IgD-negative memory B cell (primary cell): ENCODE results near the gene LSP1. TPM values are rescaled to one million over a fixed set of nuclear protein-coding genes. Genes with fewer than 3 reads are reported as not detected.
A peak's percentile ranks its signal among the peaks of the same experiment; 100 is the strongest.

Source experiments
- H3K27ac Mint-ChIP-seq, 3 donors: one replicate each; pipeline ENCODE4 v1.8.0; 2020 to 2022; ENCODE audit warnings: mild to moderate bottlenecking in 3 of 3, mixed read lengths in 3 of 3, moderate library complexity in 1 of 3
- H3K27me3 Mint-ChIP-seq: one replicate; pipeline ENCODE4 v1.8.0; 2021; ENCODE audit warnings: mixed read lengths
- H3K36me3 Mint-ChIP-seq: one replicate; pipeline ENCODE4 v1.8.0; 2020; ENCODE audit warnings: mild to moderate bottlenecking, mixed read lengths
- H3K4me1 Mint-ChIP-seq, 3 donors: one replicate each; pipeline ENCODE4 v1.8.0; 2020 to 2022; ENCODE audit warnings: mixed read lengths in 3 of 3, mild to moderate bottlenecking in 1 of 3
- H3K4me3 Mint-ChIP-seq, 4 donors: one replicate each; pipeline ENCODE4 v1.8.0; 2020 to 2022; ENCODE audit warnings: mild to moderate bottlenecking in 4 of 4, mixed read lengths in 4 of 4, moderate library complexity in 3 of 4
- H3K9me3 Mint-ChIP-seq, 3 donors: one replicate each; pipeline ENCODE4 v1.8.0; 2020 to 2021; ENCODE audit warnings: mixed read lengths in 3 of 3, mild to moderate bottlenecking in 1 of 3
- polyA plus RNA-seq: library from polyadenylated mRNA; unstranded; fragments of 300-500 nt; fragmentation: Illumina TruSeq; gene quantifications from one replicate; pipeline ENCODE4 v1.2.3, GENCODE V29; 2021

The LSP1 gene
- polyA plus RNA-seq, 1 donor from 2014 or later: 841 TPM

DNA sequence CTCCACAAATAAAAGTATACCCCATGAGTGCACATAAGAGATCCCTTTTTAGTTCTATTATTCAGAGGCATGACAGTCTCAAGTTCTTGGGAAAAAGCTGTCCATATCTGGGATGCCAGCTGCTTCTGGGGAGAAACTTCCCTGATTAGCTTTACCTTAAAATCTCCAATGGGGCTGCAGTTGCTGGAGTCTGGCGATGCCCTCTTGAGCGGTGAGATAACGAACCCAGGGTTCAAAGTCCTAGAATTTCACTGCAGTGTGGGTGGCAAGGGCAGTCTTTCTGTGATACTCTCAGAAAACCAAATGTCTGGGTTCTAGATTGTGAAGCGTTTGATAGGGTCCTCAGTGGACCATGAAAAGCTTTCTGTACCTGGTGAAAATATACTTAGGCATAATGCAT lies 46.2 kb downstream of the LSP1 start:
- H3K27ac Mint-ChIP-seq: peak overlapping the region in 1 of 3 donors; percentile 39
- H3K4me3 Mint-ChIP-seq: no peak overlapping the region
- peaks cover 3% of the 10 kb centered on the region for H3K27me3 Mint-ChIP-seq
- H3K4me1 Mint-ChIP-seq: peaks cover 0 to 12% (median 7%) of the 10 kb centered on the region in 3 donors
- H3K9me3 Mint-ChIP-seq: no peaks in the 10 kb centered on the region
- no peaks in the 10 kb centered on the region for H3K36me3 Mint-ChIP-seq

DNA sequence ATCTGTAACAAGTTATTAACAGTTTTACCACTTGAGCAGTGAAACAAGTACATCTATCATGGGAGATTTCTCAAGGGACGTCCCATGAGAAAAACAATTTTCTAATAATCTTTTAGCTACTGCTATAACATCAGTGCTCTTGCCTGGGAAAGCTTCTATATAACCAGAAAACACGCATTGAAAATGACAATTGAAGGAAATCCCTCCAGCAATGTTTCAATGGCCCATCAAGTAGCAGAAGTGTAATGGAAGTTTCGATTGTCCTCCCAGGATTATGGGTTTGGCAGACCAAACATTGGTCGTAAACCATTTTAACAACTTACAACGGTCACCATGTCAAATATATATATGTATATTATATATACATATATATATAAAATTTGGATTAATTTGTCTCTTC lies 46.8 kb downstream of the LSP1 start:
- Mint-ChIP-seq H3K27ac (no peak overlapping the region), H3K9me3 (no peaks in the 10 kb centered on the region), H3K36me3 (no peaks in the 10 kb centered on the region), H3K27me3 (peaks cover 3% of the 10 kb centered on the region), H3K4me1 (peaks cover 0 to 11% (median 7%) of the 10 kb centered on the region in 3 donors), H3K4me3 (no peak overlapping the region)

DNA sequence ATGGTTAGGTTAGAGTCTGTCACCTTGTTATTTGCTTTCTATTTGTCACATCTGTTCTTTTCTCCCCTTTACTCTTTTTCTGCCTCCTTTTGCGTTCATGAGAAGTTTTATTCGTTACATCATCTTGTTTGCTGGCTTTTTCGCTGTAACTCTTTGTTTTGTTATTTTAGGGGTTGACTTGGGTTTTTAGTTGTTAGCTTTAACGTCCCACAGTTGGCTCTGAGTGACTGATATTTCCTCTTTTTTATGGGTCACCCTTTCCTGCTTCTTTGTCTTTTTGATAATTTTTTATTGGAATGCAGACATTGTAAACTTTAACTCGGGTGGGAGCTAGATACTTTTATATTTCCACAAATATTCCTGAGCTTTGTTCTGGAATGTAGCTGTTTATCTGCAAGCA lies 53.3 kb downstream of the LSP1 start:
- H3K9me3 Mint-ChIP-seq: no peaks in the 10 kb centered on the region
- no peaks in the 10 kb centered on the region for H3K27me3 Mint-ChIP-seq
- no peak overlapping the region for H3K27ac Mint-ChIP-seq
- no peak overlapping the region for H3K4me3 Mint-ChIP-seq
- no peaks in the 10 kb centered on the region for H3K4me1 Mint-ChIP-seq
- H3K36me3 Mint-ChIP-seq: no peaks in the 10 kb centered on the region

DNA sequence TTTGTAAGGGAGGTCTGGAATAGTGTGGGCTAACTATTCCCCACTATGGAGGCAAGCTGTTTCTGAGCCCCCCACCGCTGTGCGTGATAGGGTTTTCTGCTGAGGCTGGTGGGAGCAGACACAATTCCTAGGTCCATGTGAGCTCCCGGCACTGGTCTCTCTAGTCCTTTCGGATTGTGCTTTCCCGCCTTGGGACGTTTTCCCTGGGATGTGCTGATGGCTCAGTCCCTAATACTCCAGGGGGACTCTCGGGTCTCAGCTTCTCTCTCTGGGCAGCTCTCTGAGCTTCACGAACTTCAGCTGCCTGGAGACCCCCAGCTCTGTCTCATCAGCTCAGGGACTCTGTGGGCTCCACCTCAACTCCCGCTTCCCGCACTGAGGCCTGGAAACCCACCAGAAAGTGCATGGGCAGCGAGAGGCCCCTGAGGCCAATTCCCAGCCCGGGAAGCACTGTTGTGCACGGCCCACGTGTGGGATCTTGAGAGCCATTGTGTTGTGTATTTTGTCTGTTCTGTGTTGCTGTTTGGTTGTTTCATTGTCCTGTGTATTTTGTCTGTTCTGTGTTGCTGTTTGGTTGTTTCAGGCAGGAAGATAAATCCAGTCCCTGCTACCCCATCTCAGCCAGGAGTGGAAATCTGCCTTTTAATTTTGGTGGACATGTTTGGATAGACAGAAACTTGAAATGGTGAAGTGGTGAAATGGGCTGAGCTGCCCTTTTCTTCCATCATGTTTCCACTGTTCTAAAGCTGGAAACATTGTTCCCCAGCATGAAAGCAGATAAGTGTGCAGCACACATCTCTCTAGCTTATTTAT lies 53.9 kb downstream of the LSP1 start:
- no peaks in the 10 kb centered on the region for H3K9me3 Mint-ChIP-seq
- H3K27ac Mint-ChIP-seq: no peak overlapping the region
- no peaks in the 10 kb centered on the region for H3K36me3 Mint-ChIP-seq
- H3K27me3 Mint-ChIP-seq: no peaks in the 10 kb centered on the region
- H3K4me1 Mint-ChIP-seq: no peaks in the 10 kb centered on the region
- H3K4me3 Mint-ChIP-seq: no peak overlapping the region

DNA sequence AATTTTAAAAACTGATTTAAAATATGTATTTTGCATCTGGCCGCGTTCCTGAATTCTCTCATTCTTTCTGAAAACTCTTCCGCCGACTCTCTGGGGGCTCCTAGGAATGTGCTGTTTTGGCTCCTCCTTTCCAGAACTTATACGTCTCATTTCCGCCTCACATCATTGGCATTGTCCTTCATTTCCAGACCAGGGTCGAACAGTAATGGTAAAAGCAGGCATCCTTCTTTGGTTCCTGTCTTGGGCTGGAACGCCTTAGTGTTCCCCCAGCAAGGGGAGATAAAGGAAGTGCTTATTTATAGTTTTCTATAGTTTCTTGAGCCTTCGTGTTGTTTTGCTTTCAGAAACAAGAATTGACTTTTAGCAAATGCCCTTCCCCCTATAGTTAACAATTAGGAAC lies 55.7 kb downstream of the LSP1 start:
- Mint-ChIP-seq H3K36me3 (no peaks in the 10 kb centered on the region), H3K27ac (no peak overlapping the region), H3K9me3 (no peaks in the 10 kb centered on the region), H3K4me3 (no peak overlapping the region), H3K4me1 (peaks cover 0 to 5% (median 3%) of the 10 kb centered on the region in 3 donors), H3K27me3 (no peaks in the 10 kb centered on the region)

DNA sequence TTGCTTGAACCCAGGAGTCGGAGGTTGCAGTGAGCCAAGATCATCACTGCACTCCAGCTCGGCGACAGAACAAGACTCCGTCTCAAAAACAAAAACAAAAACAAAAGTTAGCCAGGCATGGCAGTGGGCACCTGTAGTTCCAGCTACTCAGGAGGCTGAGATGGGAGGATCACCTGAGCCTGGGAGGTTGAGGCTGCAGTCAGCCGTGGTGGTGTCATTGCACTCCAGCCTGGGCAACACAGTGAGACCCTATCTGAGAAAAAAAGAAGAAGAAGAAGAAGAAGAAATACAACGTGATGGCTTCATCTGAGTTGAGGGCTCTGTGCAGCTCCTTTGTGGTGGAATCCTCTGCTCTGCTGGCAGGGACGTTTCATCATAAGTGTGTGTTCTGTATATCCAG lies 56.6 kb downstream of the LSP1 start:
- H3K4me3 Mint-ChIP-seq: no peak overlapping the region
- no peaks in the 10 kb centered on the region for H3K9me3 Mint-ChIP-seq
- H3K27me3 Mint-ChIP-seq: peaks cover 1% of the 10 kb centered on the region
- no peak overlapping the region for H3K27ac Mint-ChIP-seq
- peaks cover 5 to 7% (median 5%) of the 10 kb centered on the region in 3 donors for H3K4me1 Mint-ChIP-seq
- no peaks in the 10 kb centered on the region for H3K36me3 Mint-ChIP-seq

DNA sequence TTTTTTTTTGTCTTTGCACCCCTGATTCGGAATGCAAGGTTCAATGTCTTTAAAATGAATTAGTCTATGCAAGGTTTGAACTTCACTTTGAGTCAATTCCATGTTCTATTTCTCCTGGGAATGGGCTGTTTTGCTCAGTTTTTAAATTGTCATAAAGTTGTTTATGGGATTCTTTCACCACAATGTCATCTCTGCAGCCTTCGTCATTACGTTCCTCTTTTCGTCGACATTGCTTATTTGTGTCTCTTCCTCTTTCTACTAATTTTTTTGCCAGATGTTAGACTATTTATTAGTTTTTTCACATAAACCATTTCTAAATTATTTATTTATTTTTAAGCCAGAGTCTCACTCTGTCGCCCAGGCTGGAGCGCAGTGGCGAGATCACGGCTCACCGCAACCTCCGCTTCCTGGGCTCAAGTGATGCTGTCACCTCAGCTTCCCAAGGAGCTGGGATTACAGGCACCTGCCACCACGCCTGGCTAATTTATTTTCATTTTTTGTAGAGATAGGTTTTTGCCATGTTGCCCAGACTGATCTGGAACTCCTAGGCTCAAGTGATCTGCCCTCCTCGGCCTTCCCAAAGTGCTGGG lies 59.5 kb downstream of the LSP1 start:
- Mint-ChIP-seq H3K4me3 (no peak overlapping the region), H3K27me3 (peaks cover 1% of the 10 kb centered on the region), H3K4me1 (peaks cover 5 to 14% (median 10%) of the 10 kb centered on the region in 3 donors), H3K9me3 (no peaks in the 10 kb centered on the region), H3K36me3 (peaks cover 2% of the 10 kb centered on the region), H3K27ac (no peak overlapping the region)

DNA sequence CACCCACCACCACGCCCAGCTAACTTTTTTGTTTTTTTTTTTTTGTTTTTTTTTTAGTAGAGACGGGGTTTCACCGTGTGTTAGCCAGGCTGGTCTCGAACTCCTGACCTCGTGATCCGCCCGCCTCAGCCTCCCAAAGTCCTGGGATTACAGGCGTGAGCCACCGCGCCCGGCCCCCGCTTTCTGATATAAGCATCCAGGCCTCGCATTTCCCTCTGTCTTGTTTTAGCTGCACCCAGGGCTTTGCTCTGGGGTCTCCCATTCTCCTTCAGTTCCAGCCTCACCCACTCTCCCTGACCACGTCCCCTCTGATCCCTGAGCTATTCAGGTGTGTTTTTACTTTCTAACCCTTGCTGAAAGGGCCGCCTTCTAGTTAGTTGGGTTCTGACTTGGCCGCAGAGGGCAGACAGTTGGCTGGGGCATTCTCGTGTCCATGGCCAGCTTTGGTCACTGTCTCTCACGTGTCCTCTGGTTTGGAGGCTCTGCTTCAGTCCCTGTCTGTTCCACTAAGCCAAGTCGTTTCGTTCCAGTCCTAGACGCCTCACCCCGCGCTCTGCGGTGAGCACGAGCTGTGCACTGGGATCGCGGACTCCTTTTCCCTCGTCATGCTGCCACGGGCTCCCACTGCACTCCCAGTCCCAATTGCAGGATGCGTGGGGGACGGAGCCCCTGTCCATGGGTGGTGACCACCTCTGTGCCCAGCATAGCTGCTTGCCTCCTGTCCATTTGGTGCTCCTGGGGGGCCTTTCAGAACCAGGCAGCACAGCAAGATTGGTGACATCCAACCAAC lies 60.6 kb downstream of the LSP1 start:
- H3K27ac Mint-ChIP-seq: no peak overlapping the region

DNA sequence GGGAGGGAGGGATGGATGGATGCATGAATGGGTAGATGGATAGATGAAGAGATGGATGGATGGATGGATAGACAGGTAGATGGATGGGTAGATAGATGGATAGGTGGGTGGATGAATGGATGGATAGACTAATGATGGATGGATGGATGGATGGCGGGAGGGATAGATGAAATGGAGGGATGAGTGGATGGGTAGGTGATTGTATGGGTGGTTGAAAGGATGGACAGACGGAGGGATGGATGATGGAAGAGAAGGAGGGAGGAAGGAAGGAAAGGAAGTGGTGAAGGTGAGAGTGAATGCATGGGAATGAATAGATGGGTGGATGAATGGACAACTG lies 62.9 kb downstream of the LSP1 start:
- Mint-ChIP-seq H3K27ac (peak overlapping the region in 1 of 3 donors; percentile 14), H3K36me3 (peaks cover 2% of the 10 kb centered on the region), H3K27me3 (peaks cover 1% of the 10 kb centered on the region), H3K4me1 (peaks cover 5 to 15% (median 14%) of the 10 kb centered on the region in 3 donors), H3K4me3 (no peak overlapping the region), H3K9me3 (no peaks in the 10 kb centered on the region)

More for the DNA sequence above, 60.6 kb downstream of the LSP1 start:
- Mint-ChIP-seq H3K9me3 (no peaks in the 10 kb centered on the region), H3K36me3 (peaks cover 2% of the 10 kb centered on the region), H3K4me3 (peak overlapping the region in 1 of 4 donors; percentile 45), H3K4me1 (peaks cover 5 to 14% (median 13%) of the 10 kb centered on the region in 3 donors), H3K27me3 (peaks cover 1% of the 10 kb centered on the region)

DNA sequence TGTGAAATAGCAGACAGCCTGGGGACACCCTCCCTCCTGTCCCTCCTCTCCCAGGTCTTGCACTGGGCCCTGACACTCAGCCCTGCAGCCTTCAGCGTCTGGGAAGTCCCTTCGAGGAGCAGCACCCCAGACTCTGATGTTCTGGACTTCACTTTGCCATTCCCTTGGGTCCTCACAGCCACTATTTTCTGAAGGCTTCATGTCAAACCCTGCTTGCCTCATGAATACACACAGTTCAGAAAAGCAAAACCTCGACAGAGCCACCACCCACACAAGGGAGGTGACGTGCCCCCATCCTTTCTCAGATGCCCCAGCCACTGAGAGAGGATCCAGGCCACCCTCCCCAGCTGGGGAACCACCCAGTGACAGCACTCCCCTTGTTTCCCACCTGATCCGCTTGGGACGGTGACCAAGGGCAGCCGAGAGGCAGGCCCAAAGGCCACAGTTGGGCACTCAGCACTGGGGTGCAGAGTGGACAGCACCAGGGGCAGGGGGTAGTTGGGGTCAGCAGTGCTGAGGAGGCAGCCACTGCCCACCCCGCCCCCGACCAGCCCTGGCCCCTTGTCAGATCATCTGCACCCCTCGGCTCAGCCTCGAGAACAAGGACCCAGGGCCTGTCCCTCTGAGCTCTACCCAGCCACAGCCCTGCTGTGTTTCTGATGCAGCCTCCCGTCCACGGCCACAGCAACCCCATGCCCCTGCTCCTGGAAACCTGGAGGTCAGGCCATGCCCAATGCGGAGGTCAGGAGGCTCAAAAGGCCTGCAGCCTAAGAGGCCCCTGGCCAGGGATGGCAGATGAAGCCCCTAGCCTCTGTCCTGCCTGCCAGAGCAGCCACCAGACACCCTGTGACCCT lies 63.5 kb downstream of the LSP1 start:
- Mint-ChIP-seq H3K9me3 (no peaks in the 10 kb centered on the region), H3K27me3 (peaks cover 1% of the 10 kb centered on the region), H3K27ac (peak overlapping the region in 2 of 3 donors; percentile 14 to 83), H3K4me1 (peaks cover 5 to 16% (median 15%) of the 10 kb centered on the region in 3 donors), H3K36me3 (peaks cover 2% of the 10 kb centered on the region), H3K4me3 (no peak overlapping the region)

DNA sequence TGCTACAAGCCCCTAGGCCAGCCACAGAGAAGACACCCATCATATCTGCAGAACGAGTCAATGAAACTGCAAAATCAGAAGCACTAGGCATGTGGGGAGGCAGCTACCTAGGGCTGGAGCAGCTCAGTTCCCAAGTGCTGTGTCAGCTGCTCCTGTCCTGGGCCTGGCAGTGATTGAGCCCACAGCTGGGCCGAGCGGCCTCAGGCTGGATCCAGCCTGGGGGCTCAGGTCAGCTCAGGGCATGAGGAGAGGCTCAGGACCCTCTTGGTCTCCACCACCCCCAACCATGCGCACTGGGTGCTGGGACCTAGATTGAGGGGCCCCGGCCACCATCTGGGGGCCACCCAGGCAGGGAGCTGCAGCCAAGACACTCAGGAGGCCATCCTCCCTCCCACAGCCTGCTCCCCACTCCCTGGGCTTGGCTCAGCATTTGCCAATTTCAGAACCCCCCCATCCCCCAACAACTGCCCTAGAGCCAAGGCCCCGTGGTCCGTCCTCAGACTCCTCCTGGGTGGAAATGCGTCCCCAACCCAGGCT lies 64.2 kb downstream of the LSP1 start:
- peaks cover 1% of the 10 kb centered on the region for H3K27me3 Mint-ChIP-seq

DNA sequence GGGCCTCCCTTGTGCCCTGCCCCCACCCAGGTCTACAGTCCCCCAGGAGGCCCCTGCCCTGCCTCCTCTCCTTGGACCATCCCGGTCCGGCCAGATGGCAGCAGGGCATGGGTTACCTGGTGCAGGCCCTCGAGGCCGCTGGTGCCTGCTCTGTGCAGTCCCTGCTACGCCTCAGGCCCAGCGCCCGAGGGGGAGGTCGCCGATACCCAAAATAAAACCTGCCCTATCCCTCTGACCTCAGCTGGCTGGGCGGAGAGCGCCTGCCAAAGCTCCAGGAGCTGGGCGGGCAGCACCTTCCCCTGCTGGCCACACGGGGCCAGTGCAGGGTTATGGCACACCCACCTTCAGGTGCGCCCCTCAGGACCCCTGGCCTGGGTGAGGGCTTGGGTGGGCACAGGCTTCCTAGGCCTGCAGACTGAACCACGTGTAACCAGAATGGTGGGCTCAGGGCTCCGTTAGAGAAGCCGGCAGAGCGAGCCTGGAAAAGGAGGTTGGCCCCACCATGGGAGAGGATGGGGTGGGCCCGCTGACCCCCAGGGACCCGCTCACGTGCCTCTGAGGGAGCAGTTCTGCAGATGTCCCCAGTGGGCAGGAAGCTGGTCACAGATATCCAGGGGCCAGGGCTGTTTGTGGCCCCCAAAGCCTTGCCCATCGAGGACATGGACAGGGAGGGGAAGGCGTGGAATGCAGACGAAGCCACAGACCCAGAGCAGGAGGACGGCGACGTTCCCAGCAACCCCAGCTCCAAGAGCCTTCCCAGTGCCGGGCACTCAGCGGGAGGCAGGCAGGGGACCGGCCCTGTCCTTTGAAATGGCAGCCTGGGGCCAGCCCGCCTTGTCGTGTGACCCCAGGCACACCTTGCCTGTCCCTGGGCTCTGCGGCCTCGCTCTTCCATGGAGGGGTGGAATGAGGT lies 64.9 kb downstream of the LSP1 start:
- no peaks in the 10 kb centered on the region for H3K9me3 Mint-ChIP-seq
- H3K36me3 Mint-ChIP-seq: peaks cover 2% of the 10 kb centered on the region
- peaks cover 3% of the 10 kb centered on the region for H3K27me3 Mint-ChIP-seq
- peak overlapping the region in 1 of 3 donors; percentile 83 for H3K27ac Mint-ChIP-seq
- peaks cover 5 to 13% (median 11%) of the 10 kb centered on the region in 3 donors for H3K4me1 Mint-ChIP-seq
- H3K4me3 Mint-ChIP-seq: no peak overlapping the region

More for the DNA sequence above, 64.2 kb downstream of the LSP1 start:
- Mint-ChIP-seq H3K27ac (peak overlapping the region in 1 of 3 donors; percentile 83), H3K36me3 (peaks cover 2% of the 10 kb centered on the region), H3K9me3 (no peaks in the 10 kb centered on the region), H3K4me1 (peaks cover 5 to 16% (median 15%) of the 10 kb centered on the region in 3 donors), H3K4me3 (no peak overlapping the region)

DNA sequence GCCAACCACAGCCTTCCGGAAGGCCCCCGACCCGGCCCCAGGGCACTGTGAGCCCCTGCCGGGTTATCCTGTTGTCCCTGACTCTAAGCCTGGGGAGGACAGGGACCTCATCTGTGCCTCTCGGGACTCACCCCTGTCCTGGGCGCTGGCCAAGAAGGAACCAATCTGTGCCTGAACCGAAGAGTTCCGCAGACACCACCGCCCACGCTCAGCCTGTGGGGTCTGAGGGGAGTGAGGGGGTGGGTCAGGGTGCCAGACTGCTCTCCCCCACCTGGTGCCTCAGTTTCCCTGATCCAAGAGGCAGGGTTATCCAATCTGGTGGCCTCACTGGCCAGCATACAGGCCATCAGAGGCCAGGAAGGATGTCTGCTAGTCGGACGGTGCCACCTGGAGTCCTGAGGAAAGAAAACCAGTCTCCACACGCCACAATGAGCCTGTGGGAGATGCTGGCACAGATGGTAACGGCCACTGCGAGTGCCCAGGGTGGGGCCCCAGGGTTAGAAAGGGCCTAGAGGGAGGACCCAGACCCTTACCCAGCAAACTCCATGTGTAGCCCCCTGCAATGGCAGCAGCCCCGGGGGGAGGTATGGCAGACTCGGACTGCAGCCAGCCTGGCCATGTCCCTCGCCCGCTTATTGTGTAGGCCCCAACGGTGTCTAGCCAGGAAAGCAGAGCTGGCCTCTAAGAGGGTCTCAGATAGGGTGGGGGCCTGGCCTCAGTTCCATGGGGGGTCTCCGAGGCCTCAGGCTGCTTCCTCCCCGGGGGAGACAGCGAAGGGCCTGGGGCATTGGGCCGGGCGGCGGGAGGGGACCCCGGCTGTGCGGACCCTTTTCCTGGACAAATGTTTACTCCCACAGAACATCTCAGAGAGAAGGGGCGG lies 65.8 kb downstream of the LSP1 start:
- Mint-ChIP-seq H3K4me3 (peak overlapping the region in 1 of 4 donors; percentile 29), H3K36me3 (peaks cover 2% of the 10 kb centered on the region), H3K9me3 (no peaks in the 10 kb centered on the region), H3K27me3 (peaks cover 4% of the 10 kb centered on the region), H3K4me1 (peaks cover 5 to 13% (median 13%) of the 10 kb centered on the region in 3 donors), H3K27ac (peak overlapping the region in 1 of 3 donors; percentile 71)
